ENCODE results near the gene NPHP3.

DNA sequence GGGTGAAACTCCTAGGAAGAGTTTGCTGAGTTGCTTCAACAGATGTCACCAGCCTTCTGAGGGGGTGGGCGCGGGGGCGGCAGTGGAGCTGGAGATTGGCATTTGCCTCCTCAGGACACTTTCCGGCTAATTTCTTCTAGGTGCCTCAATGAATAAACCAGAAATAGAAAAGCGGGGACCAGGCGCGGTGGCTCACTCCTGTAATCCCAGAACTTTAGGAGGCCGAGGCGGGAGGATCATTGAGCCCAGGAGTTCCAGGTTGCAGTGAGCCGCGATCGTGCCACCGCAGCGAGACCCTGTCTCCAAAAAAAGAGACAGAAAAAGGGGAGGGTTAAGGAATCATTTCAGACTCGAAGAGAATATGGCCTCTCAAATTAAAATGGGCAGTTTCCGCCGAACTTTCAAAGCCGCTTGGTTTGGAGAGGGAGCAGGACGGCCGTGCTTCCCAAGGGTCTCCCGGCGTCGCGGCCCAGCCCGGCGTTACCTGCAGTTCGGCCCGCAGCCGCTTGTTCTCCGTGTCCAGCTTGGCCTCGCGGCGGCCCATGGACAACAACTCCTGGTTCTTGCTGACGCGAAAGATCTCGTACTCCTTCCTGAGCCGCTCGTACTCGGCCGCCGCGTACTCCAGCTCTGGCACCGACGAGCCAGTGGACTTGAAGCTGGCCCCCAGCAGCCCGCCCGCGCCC lies 587 bp downstream of the NPHP3 start:
- TF ChIP-seq EZH2 (IDR thresholded peaks at IDR 0.05; ENCODE audit: insufficient read depth, low read length) (no peak), CTCF (IDR thresholded peaks at IDR 0.05; ENCODE audit: insufficient read depth, low read depth, low read length) (no peak)

All from astrocyte (in vitro differentiated cells and primary cell).